Activated naive CD4-positive, alpha-beta T cell treated with anti-CD3 and anti-CD28 coated beads, Interleukin-2, amount 50 U/mL, for 16 hours (primary cell): ENCODE measurements around the gene SPAG4.

Experiments
- DNase-seq: peaks from one replicate; pipeline ENCODE4 v3.0.0-alpha.2; 2020

SPAG4 gene

GRCh38 chr20:35660122-35660937 is 44.7 kb downstream of the SPAG4 start:
- peak; percentile 63 for DNase-seq

GRCh38 chr20:35661053-35661452 is 45.4 kb downstream of the SPAG4 start:
- DNase-seq: no peak

GRCh38 chr20:35661908-35662307 is 46.3 kb downstream of the SPAG4 start:
- no peak for DNase-seq

GRCh38 chr20:35662551-35662950 is 46.9 kb downstream of the SPAG4 start:
- no peak for DNase-seq

GRCh38 chr20:35663516-35664465 is 48.2 kb downstream of the SPAG4 start:
- DNase-seq: peak; percentile 69

- peak; percentile 91 for DNase-seq
Observed at GRCh38 chr20:35664466-35665206, 49.0 kb downstream of the SPAG4 start, which contains the start of the genes CPNE1 and RBM12. Gene CPNE1 (minus strand): TSS chr20:35664900. CDS start chr20:35632923, 31,977 bp downstream. Gene RBM12 (minus strand): TSS chr20:35664900. CDS start chr20:35655322, 9,578 bp downstream.

- no peak for DNase-seq
Observed at GRCh38 chr20:35665949-35666288, 50.3 kb downstream of the SPAG4 start.

GRCh38 chr20:35669221-35669620 is 53.6 kb downstream of the SPAG4 start:
- DNase-seq: no peak

GRCh38 chr20:35669681-35670080 is 54.1 kb downstream of the SPAG4 start:
- no peak for DNase-seq
